Transverse colon (tissue), 4 donors: ENCODE measurements around the gene EYA2.

Experiments used
- EP300 ChIP-seq: sonication (generic); formaldehyde crosslinking; IDR thresholded peaks from one replicate; pipeline ENCODE4 v1.6.1; 2017; ENCODE audit warnings: antibody characterized with exemption, low read depth
- POLR2A ChIP-seq: fragments of 450-650 bp; IDR thresholded peaks from one replicate; pipeline ENCODE4 v1.6.1; 2016; ENCODE audit warnings: antibody characterized with exemption, mild to moderate bottlenecking, moderate library complexity
- POLR2AphosphoS5 ChIP-seq, 3 donors: sonication (generic); formaldehyde crosslinking; IDR thresholded peaks; one replicate each; pipeline ENCODE4 v1.6.1; 2016; ENCODE audit warnings: antibody characterized with exemption in 3 of 3
- TF ChIP-seq, protein P1 (sequence below), 5 experiments: fragments of 200-600 bp in 3 of 5; fragments of 450-650 bp in 2 of 5; sonication (generic) in 3 of 5; IDR thresholded peaks; 1 replicate in 2 of 5; 2 replicates in 3 of 5; pipeline ENCODE4 v1.5.1; 2016 to 2017; ENCODE audit warnings: antibody characterized with exemption in 5 of 5, inconsistent platforms in 3 of 5, mild to moderate bottlenecking in 2 of 5, moderate library complexity in 1 of 5

- TF ChIP-seq, protein P1, sequence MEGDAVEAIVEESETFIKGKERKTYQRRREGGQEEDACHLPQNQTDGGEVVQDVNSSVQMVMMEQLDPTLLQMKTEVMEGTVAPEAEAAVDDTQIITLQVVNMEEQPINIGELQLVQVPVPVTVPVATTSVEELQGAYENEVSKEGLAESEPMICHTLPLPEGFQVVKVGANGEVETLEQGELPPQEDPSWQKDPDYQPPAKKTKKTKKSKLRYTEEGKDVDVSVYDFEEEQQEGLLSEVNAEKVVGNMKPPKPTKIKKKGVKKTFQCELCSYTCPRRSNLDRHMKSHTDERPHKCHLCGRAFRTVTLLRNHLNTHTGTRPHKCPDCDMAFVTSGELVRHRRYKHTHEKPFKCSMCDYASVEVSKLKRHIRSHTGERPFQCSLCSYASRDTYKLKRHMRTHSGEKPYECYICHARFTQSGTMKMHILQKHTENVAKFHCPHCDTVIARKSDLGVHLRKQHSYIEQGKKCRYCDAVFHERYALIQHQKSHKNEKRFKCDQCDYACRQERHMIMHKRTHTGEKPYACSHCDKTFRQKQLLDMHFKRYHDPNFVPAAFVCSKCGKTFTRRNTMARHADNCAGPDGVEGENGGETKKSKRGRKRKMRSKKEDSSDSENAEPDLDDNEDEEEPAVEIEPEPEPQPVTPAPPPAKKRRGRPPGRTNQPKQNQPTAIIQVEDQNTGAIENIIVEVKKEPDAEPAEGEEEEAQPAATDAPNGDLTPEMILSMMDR (IDR thresholded peaks at IDR 0.05), result no peak
- TF ChIP-seq POLR2A (no peak), POLR2AphosphoS5 (IDR thresholded peaks at IDR 0.05) (no peak), EP300 (no peak)
Observed at GRCh38 chr20:46970937-46971630, 76.4 kb downstream of the EYA2 start.
